Neural crest cell (in vitro differentiated cells): ENCODE results near the gene SORCS1. TPM values are rescaled to one million over a fixed set of nuclear protein-coding genes. Genes with fewer than 3 reads are reported as not detected.

Source experiments
- DNase-seq: peaks from one replicate; pipeline ENCODE4 v3.0.0; 2021; ENCODE audit warnings: low read depth, mixed read lengths, low spot score
- H3K27ac Mint-ChIP-seq: one replicate; pipeline ENCODE4 v1.8.0; 2021; ENCODE audit warnings: mild to moderate bottlenecking, mixed read lengths; ENCODE audit not compliant: unreplicated experiment
- H3K27me3 Mint-ChIP-seq: 2 replicates; pipeline ENCODE4 v1.8.0; 2021; ENCODE audit warnings: low read depth, mild to moderate bottlenecking, mixed read lengths
- H3K36me3 Mint-ChIP-seq: 2 replicates; pipeline ENCODE4 v1.8.0; 2021; ENCODE audit warnings: low read depth, mild to moderate bottlenecking, mixed read lengths
- H3K4me1 Mint-ChIP-seq: 2 replicates; pipeline ENCODE4 v1.8.0; 2021; ENCODE audit warnings: mixed read lengths
- H3K4me3 Mint-ChIP-seq: one replicate; pipeline ENCODE4 v1.8.0; 2021; ENCODE audit warnings: mild to moderate bottlenecking, mixed read lengths
- H3K9me3 Mint-ChIP-seq: 2 replicates; pipeline ENCODE4 v1.8.0; 2021; ENCODE audit warnings: mixed read lengths
- CTCF ChIP-seq: fragments of 200-600 bp; sonication (generic); conservative IDR thresholded peaks from 2 replicates; pipeline ENCODE4 v1.5.0; 2021; ENCODE audit warnings: antibody characterized with exemption, mild to moderate bottlenecking
- total RNA-seq: library from RNA; stranded (reverse); gene quantifications from 2 replicates; pipeline ENCODE4 v1.2.1, GENCODE V29; 2021

SORCS1 gene
- total RNA-seq, 1 donor from 2014 or later, result 8.2 TPM

DNA sequence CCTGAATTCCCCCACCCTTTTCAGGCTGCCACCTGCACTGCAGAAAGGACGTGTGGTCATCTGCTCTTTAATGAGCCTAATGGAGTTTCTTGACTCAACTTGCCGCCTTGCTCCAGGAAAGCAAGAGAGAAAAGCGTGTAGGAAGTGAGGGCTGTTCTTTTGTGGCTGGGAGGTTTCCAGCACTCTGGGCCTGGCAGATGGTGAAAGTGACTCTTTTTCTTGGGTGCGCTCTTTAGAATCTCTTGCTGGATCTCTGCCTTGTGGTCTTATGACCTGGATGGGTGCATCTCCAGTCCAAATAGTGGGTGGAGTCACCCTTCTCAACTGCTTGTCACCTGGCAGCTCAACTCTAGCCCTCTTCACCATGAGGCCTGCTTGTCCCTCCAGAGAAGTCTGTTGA is 244.0 kb downstream of the SORCS1 start:
- no peak overlapping the region for H3K27ac Mint-ChIP-seq
- no peak overlapping the region for H3K4me3 Mint-ChIP-seq
- no peak for DNase-seq
- H3K27me3 Mint-ChIP-seq, result no peaks in the 10 kb centered on the region
- no peaks in the 10 kb centered on the region for H3K36me3 Mint-ChIP-seq
- peaks cover 6% of the 10 kb centered on the region for H3K4me1 Mint-ChIP-seq
- peaks cover 5% of the 10 kb centered on the region for H3K9me3 Mint-ChIP-seq
- TF ChIP-seq CTCF, result no peak

DNA sequence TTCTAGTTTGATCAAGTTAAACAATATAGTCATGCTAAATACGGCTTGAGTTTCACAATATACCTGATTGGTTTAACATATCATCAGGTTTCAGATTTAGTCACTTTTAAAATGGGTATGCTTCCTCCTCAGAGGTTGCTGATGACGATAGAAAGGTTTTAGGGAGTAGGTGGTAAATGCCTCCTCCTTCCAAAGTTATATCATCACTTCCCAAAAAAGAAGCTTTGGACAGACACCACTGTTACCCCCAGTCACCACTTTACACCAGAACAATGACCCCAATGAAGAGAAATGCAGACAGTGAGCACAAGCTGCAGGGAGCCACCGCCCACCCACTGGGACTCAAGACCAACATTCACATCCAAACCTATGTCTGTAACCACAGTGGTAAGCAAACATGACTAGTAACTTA is 244.6 kb downstream of the SORCS1 start:
- H3K4me1 Mint-ChIP-seq, result peaks cover 6% of the 10 kb centered on the region
- no peak overlapping the region for H3K27ac Mint-ChIP-seq
- H3K9me3 Mint-ChIP-seq, result peaks cover 5% of the 10 kb centered on the region
- no peak overlapping the region for H3K4me3 Mint-ChIP-seq
- H3K36me3 Mint-ChIP-seq, result no peaks in the 10 kb centered on the region
- no peak for TF ChIP-seq CTCF
- DNase-seq, result no peak
- no peaks in the 10 kb centered on the region for H3K27me3 Mint-ChIP-seq

DNA sequence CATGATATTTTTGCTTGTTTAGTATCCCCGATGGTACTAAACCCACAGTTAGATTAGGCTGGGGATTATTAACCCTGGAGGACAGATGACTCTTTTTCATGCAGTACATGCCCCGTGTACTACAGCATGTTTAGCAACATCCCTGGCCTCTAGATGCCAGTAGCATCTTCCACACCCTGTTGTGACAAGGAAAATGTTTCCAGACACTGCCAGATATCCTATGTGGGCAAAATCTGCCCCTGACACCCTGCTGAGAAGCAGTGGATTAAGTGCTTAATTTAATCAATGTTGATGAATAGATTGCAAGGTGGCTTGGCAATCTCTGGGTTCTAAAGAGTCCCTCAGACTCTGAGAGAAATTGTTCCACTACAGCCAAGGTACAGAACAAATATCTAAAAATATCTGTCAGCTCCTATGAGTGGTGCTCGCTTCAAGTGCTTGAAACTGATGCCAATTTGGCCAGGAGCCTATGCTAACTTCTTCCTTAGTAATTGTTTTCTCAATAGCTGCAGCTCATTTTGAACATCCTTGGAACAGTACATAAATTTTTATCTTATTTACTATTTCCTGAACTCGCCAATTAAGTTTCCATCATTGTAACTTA is 247.0 kb downstream of the SORCS1 start:
- Mint-ChIP-seq H3K27me3 (no peaks in the 10 kb centered on the region), H3K4me3 (no peak overlapping the region), H3K27ac (no peak overlapping the region), H3K4me1 (peaks cover 26% of the 10 kb centered on the region), H3K9me3 (no peaks in the 10 kb centered on the region), H3K36me3 (no peaks in the 10 kb centered on the region)
- DNase-seq, result no peak
- TF ChIP-seq CTCF, result no peak

DNA sequence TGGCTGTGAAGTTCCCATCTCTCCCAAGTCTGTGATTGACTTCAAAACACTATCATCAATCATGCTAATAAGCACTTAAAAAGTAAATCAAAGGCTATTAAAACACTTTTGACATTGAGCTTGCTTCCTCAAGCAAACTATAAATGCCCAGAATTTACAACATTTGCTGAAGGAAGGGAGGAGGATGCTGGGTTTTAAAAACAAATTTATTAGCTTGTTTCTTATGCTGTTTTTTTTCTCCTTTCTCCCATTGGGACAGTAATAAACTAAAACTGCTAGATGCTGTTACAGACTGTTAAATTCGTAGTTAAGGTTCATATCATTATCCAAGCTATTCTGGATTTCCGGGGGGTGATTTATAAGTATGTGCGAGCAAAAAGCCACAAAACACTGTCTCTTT is 250.5 kb downstream of the SORCS1 start:
- H3K27ac Mint-ChIP-seq, result no peak overlapping the region
- peaks cover 44% of the 10 kb centered on the region for H3K4me1 Mint-ChIP-seq
- no peak overlapping the region for H3K4me3 Mint-ChIP-seq
- no peak for DNase-seq
- TF ChIP-seq CTCF, result no peak
- H3K9me3 Mint-ChIP-seq, result no peaks in the 10 kb centered on the region
- H3K27me3 Mint-ChIP-seq, result no peaks in the 10 kb centered on the region
- no peaks in the 10 kb centered on the region for H3K36me3 Mint-ChIP-seq

DNA sequence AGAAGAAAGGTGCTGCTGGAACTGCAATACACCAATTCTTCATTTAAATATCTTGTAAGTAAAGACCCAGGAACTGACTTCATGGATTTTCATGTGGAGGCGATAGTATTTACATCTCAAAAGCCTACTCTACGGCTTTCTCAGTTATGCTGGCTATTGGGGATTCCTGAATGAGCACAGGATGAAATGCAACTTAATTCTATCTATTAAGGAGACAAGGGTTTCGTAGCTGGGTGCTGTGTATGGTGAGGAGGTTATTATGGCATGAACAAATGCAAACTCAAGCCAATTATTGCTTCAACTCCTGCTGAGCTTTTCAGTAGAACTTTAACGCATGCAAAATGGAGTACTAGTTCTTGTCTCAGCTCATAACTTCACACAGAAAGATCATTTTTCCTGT is 251.2 kb downstream of the SORCS1 start:
- Mint-ChIP-seq H3K4me3 (no peak overlapping the region), H3K27ac (no peak overlapping the region), H3K9me3 (no peaks in the 10 kb centered on the region), H3K27me3 (no peaks in the 10 kb centered on the region), H3K36me3 (no peaks in the 10 kb centered on the region), H3K4me1 (peaks cover 51% of the 10 kb centered on the region)
- no peak for TF ChIP-seq CTCF
- no peak for DNase-seq
